RWPE1 (cell line): ENCODE measurements around the gene KIF3B.
A peak's percentile ranks its signal among the peaks of the same experiment; 100 is the strongest.
"Not testable (repeated sequence)": the region's sequence is repeated elsewhere in the genome, so short reads cannot be mapped to it uniquely, and the experiment has no call there.

Experiments used
- CTCF ChIA-PET: fragments of 350-600 bp; sonication (Branson Sonifier 250); formaldehyde crosslinking; extraction: SDS; loops from one replicate; lab custom pipeline; 2021; lab: Yijun Ruan, JAX
- POLR2A ChIA-PET: fragments of 400-600 bp; formaldehyde crosslinking; extraction: SDS; loops from one replicate; lab custom pipeline; 2020; ENCODE audit warnings: antibody characterized with exemption; ENCODE audit not compliant: low non-redundant PET; lab: Yijun Ruan, JAX
- DNase-seq: peaks from one replicate; pipeline ENCODE4 v3.0.0; 2012; ENCODE audit warnings: low spot score
- H3K27ac ChIP-seq: fragments of 450-650 bp; 2 replicates; pipeline ENCODE4 v1.5.1; 2017
- CTCF ChIP-seq: fragments of 450-650 bp; conservative IDR thresholded peaks from 2 replicates; pipeline ENCODE4 v1.5.1; 2017; ENCODE audit warnings: low read depth, mild to moderate bottlenecking

Gene KIF3B

DNA sequence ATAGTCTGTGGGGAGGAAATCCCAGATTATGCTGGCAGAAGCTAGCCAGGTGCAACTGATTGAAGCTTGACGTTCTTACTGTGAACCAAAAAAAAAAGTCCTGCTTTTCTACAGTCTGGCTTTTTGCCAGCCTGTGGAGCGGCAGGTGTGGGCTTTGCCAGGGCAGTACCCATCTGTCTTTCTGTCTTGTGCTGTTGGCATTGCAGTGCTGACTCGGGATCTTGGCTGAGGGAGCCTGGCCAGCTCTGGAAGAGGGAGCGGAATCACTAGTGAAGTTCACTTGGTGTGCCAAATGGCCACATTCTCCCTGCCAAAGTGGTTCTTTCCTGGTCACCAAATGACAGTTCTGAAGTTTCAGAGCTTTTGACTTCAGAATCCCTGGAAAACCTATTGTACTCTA, 5.0 kb downstream of the KIF3B start:
- ChIA-PET CTCF (interaction anchor here (0.6 to 0.7 kb wide), 2 partner anchors 19 to 59 kb away, joined by 3 read pairs; no protein-coding TSS in a partner anchor), POLR2A (no interaction called here)
- H3K27ac ChIP-seq: 0 out of 2 replicates have a peak overlapping the region, but pooled peaks have one; percentile 18
- no peak for TF ChIP-seq CTCF
- no peak for DNase-seq

- CTCF ChIA-PET: no interaction called here
- no peak overlapping the region for H3K27ac ChIP-seq
- POLR2A ChIA-PET: interaction anchor here (0.6 kb wide), 1 partner anchor 15 kb away, joined by 4 read pairs; no protein-coding TSS in a partner anchor
- DNase-seq: no peak
- no peak for TF ChIP-seq CTCF
Observed at GRCh38 chr20:32285082-32285620, 7.7 kb downstream of the KIF3B start.

DNA sequence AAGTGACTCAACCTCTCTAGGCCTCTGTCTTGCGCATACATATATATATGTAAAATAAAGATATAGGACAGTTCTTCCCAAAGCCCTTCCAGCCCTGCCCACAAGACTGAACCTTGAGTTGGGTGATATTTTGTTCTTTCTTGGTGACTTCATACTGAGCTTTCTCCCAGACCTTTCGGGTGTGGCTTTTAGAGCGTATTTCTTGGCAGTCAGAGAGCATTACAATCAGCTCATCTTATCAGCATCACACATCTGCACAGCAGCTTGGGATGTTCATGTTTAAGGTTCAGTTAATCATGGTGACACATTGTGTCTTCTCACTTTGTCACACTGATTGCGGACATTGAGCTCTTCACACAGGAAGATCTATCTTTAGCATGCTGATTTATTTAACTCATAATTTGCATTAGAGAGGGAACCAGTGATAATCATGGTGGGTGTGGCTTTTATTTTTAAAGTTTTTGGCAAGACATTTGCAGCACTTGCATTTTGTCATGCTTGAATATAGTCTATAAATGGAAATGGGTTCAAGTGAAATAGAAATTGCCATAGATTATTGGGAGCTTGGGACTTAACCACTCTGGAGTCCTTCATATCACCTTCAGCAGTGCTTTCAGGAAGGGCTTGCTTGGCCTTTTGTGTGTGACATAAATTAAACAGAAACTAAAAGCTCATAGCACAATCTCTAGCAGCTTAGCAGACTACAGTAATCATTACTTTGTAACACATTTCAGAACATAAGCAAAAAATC, 8.3 kb downstream of the KIF3B start:
- ChIA-PET POLR2A (no interaction called here), CTCF (no interaction called here)
- no peak for DNase-seq
- TF ChIP-seq CTCF: no peak
- no peak overlapping the region for H3K27ac ChIP-seq

- H3K27ac ChIP-seq: no peak overlapping the region
- TF ChIP-seq CTCF: no peak
- DNase-seq: no peak
- ChIA-PET POLR2A (no interaction called here), CTCF (interaction anchor here (0.7 kb wide), 1 partner anchor 256 kb away, joined by 3 read pairs; no protein-coding TSS in a partner anchor)
Observed at GRCh38 chr20:32287231-32287638, 9.8 kb downstream of the KIF3B start.

DNA sequence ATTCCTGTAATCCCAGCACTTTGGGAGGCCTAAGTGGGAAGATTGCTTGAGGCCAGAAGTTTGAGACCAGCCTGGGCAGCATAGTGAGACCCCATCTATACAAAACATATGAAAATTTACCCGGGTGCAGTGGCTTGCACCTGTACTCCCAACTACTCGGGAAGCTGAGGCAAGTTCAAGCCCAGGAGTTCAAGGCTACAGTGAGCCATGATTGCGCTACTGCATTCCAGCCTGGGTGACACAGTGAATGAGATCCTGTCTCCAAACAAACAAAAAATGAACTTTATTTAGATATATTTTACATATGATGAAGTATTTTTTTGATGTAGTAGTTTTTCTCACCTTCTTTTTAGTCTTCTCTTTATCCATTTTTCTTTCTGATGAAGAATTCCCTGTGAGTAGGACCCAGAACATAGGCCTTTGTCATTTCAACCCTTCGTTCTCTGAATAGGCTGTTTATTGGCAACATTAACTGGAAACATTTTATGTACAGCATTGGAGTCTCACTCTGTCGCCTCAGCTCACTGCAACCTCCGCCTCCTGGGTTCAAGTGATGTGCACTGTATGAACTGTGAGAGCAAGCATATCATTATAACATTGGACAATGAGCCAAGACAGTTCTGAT, 10.9 kb downstream of the KIF3B start:
- ChIA-PET POLR2A (no interaction called here), CTCF (interaction anchor here (1.0 kb wide), 1 partner anchor 75 kb away, joined by 5 read pairs; no protein-coding TSS in a partner anchor)
- DNase-seq: no peak
- no peak for TF ChIP-seq CTCF
- no peak overlapping the region for H3K27ac ChIP-seq

DNA sequence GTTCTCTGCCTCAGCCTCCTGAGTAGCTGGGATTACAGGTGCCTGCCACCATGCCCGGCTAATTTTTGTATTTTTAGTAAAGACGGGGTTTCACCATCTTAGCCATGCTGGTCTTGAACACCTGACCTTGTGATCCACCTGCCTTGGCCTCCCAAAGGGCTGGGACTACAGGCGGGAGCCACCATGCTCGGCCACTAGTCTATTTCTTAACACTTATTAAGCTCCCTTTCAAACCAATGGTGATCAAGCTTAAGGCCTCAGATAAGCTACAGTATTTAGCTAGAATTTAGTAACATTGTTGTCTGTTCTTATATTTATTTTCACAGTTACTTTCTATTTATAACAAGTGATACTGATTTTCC, 11.8 kb downstream of the KIF3B start:
- H3K27ac ChIP-seq, DNase-seq, POLR2A ChIA-PET: not testable (repeated sequence)
- CTCF ChIA-PET: interaction anchor here (1.0 kb wide), 1 partner anchor 76 kb away, joined by 5 read pairs; no protein-coding TSS in a partner anchor
